GM10266 (cell line): ENCODE measurements around the gene TUBGCP3.

Source experiments
- DNase-seq: peaks from one replicate; pipeline ENCODE4 v3.0.0; 2012; ENCODE audit errors: extremely low spot score
- TF ChIP-seq, protein P1 (sequence below): IDR thresholded peaks from 2 replicates; pipeline ENCODE4 v1.5.1; 2012; ENCODE audit warnings: mild to moderate bottlenecking, low read depth; ENCODE audit not compliant: control insufficient read depth, insufficient read depth; ENCODE audit errors: missing control alignments

The TUBGCP3 gene

DNA sequence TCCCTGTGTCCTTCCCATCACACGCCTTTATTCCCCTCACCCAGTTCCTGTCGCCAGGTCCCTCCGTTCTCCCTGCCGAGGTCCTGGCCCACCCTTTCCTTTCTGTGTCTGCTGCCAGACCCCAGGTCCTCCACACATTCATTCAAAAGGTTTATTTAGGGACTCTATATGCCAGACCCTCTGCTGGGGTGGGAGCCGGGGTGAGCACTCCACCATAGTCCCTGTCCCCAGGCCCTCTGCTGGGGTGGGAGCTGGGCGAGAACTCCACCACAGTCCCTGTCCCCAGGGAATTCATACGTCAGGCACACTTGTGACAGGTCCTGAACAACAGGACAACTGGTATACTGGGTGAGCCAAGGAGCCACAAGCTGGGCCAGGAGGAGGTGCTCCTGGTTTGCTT, 34.4 kb upstream of the TUBGCP3 start:
- TF ChIP-seq, protein P1, sequence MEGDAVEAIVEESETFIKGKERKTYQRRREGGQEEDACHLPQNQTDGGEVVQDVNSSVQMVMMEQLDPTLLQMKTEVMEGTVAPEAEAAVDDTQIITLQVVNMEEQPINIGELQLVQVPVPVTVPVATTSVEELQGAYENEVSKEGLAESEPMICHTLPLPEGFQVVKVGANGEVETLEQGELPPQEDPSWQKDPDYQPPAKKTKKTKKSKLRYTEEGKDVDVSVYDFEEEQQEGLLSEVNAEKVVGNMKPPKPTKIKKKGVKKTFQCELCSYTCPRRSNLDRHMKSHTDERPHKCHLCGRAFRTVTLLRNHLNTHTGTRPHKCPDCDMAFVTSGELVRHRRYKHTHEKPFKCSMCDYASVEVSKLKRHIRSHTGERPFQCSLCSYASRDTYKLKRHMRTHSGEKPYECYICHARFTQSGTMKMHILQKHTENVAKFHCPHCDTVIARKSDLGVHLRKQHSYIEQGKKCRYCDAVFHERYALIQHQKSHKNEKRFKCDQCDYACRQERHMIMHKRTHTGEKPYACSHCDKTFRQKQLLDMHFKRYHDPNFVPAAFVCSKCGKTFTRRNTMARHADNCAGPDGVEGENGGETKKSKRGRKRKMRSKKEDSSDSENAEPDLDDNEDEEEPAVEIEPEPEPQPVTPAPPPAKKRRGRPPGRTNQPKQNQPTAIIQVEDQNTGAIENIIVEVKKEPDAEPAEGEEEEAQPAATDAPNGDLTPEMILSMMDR: no peak

DNA sequence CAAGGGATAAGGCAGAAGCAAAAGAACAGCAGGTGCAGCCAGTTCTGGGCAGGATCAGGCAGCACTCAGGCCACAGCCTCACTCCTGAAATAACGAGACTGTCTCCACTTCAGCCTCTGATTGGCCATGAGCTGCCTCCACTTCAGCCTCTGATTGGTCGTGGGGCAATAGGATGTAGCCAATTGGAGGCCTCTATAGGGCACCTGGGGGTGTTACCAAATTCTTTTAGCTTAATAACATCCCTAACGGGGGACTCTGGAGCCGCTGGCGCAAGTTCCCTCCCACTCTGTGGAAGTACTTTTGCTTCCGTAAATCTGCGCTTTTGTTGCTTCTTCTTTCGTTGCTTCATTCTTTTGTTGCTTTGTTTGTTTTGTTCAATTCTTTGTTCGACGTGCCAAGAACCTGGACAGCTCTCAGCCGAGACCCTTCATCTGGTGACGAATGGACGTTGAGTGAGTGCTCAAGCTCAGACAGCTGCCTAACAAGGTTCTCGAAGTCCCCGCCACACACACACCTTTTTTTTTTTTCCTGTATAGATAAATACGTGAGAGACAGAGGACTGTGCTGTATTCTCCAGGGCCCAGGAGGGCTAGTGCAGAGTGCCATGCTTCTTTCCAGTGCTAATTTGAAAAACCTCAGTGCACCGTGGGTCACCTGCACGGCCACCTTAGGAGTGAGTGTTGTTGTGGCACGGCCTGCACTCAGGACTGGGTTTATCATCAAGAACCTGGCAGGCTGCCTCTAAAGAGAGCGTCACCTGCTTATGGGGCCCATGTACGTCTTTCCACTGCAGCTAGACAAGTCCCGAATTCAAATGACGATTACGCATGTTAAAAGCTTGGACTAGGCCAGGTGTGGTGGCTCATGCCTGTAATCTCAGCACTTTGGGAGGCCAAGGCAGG, 32.0 kb upstream of the TUBGCP3 start:
- DNase-seq: no peak
- TF ChIP-seq, protein P1: no peak

More for the DNA sequence above, 34.4 kb upstream of the TUBGCP3 start:
- DNase-seq: no peak

GRCh38 chr13:112618501-112618900, 30.5 kb upstream of the TUBGCP3 start:
- DNase-seq: no peak
- TF ChIP-seq, protein P1: no peak

DNA sequence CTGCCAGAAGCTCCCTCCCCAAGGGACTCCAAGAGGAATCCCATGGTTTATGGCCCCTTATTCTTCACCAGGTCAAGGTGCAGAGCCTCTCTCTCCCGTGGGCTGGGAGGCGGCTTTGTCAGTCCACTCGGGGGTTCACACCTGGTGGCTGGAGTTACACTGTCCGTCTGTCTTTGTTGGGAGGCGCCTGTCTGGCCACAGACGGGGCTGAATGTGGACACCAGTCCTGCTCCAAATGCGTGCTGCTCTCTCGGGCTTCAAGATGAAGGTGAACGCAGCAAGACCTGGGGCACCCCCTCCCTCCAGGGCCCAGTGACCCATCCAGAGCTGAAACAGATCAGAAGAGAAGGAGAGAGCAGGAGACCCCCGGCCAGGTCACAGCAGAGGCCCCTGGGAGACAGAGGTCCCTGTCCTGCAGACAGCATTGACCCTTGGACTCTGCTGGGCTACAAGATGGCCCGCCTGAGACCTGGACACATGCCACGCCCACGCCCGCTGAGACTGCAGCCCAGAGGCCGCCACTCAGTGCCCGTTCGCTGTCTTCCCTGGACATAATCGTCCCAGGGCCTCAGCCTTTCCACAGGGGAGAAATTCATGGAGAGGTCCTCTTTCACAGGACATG, 29.9 kb upstream of the TUBGCP3 start:
- DNase-seq: no peak
- TF ChIP-seq, protein P1: no peak

DNA sequence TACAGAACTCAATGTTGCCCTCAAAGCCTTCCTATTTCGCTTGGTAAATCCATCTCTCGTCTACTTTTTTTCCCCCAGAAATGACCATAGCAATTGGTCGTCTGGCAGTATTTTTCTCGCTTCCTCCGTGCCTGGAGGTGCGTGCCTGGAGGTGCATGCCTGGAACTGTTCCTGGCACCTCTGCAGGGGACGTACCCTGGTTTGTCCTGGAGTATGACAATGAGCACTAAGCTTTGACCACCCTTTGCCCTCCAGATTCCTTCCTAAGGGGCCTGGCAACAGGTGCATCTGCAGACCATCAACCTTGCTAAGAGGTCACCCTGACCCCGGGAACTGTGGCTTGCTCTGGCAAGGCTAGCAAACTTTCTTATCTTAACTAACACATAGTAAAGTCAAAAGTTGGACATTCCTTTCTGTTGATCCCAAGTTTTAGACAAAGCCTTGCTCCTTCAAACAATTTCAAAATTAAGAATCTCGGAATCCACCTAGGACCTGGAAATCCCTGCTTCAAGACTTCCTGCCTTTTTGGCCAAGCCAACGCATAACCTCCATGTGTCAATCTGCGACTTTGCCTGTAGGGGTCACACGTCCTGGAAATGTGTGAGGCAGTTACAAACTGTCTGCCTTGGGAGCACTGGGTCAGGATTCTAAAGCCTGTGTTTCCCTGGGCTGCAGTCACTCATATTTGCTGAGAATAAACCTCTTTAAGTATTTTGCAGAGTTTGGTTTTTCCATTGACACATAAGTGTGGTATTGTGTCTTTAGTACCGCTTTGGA, 28.8 kb upstream of the TUBGCP3 start:
- DNase-seq: peak; percentile 73

DNA sequence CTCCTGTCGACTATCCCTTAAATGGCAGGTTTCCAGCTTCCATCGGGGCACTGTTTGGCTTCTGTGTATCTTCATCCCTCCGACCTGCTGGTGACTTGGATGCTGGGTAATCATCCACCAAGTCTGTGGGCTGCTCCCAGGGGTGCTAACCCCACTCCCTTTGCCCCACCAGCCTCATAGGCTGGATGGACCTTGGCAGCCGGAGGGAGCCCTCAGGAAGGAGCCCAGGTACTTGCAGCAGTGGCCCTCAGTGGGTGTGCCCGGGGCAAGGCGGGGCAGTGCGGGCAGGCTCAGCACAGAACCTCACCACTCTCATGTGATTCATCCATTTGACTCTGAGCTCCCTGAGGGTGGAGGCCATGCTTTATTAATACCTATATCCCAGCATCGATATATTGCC, 27.4 kb upstream of the TUBGCP3 start:
- no peak for DNase-seq
- TF ChIP-seq, protein P1: no peak

More for the DNA sequence above, 28.8 kb upstream of the TUBGCP3 start:
- TF ChIP-seq, protein P1: peak; percentile 71

GRCh38 chr13:112614835-112615234, 26.9 kb upstream of the TUBGCP3 start:
- no peak for DNase-seq

More at GRCh38 chr13:112614835-112615234, 26.9 kb upstream of the TUBGCP3 start:
- TF ChIP-seq, protein P1: no peak
